ENCODE data around the gene IGSF23. TPM values are rescaled to one million over a fixed set of nuclear protein-coding genes. Genes with fewer than 3 reads are reported as not detected.

Gene IGSF23
- total RNA-seq, 1 experiment from 2014 or later: not detected

DNA sequence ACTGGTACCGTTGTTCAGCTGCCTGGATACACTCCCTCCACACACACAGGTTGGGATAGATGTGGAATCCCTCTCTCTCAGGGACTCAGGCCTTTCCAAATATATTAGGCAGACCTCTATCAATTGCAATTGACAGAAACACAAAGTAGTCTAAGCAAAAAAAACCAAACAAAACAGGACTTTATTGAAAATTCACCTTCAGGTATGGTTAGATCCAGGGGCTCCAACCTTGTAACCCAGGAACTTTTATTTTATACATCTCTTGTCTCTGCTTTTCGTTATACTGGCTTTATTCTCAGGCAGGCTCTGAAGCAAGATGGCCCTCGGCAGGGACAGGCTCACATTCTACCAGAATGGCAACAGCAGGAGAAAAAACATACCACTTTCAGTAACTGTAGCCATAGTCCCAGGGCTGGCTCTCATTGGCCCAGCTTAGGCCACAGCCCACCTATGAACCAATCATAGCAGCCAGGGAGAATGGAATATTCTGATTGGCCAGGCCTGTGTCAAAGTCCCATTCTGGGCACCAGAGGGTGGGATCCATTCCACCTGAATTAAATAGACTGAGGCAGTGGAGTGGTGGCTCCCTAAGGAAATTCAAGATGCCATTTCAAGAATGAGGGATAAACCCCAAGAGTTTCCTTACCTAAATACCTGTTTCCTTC is 44.8 kb downstream of the IGSF23 start:
- no peak overlapping the region for H3K23ac ChIP-seq (ENCODE audit: insufficient read length, low read depth, low read length)
- H3K56ac ChIP-seq (ENCODE audit: insufficient read length, low read depth, low read length): no peak overlapping the region
- no peak overlapping the region for H4K5ac ChIP-seq (ENCODE audit: insufficient read length, low read depth, low read length)
- no peaks in the 10 kb centered on the region for H4K20me1 ChIP-seq (ENCODE audit: control insufficient read depth, insufficient read depth, insufficient read length)
- no peak for DNase-seq
- H3K14ac ChIP-seq (ENCODE audit: insufficient read depth, low read length): no peak overlapping the region
- H3K79me2 ChIP-seq (ENCODE audit: insufficient read depth, low read length): no peaks in the 10 kb centered on the region
- Mint-ChIP-seq H3K4me1 (peaks cover 2 to 5% of the 10 kb centered on the region in 2 experiments; a peak in 2 of 4 replicates), H3K9me3 (peaks cover 2 to 4% of the 10 kb centered on the region in 2 experiments; a peak in 2 of 5 replicates), H3K4me3 (no peak overlapping the region), H3K27me3 (ENCODE audit: low read depth) (no peaks in the 10 kb centered on the region), H3K36me3 (ENCODE audit: insufficient read depth in 1 of 3, low read depth in 3 of 3) (peaks cover 36 to 82% (median 59%) of the 10 kb centered on the region in 3 experiments), H3K27ac (no peak overlapping the region)
- no peak overlapping the region for H2BK20ac ChIP-seq (ENCODE audit: low read depth, low read length, poor library complexity, severe bottlenecking)
- no peak overlapping the region for H2BK15ac ChIP-seq (ENCODE audit: low read depth, low read length)
- H2AFZ ChIP-seq (ENCODE audit: low read length): no peak overlapping the region
- H3K23me2 ChIP-seq (ENCODE audit: insufficient read length, low read depth, low read length, poor library complexity, severe bottlenecking): no peaks in the 10 kb centered on the region
- no peak overlapping the region for H2BK120ac ChIP-seq (ENCODE audit: low read depth, low read length, poor library complexity, severe bottlenecking)
- H2BK12ac ChIP-seq (ENCODE audit: insufficient read length, low read depth, low read length): no peak overlapping the region
- H3K9ac ChIP-seq (ENCODE audit: extremely low read depth, insufficient read length, low read length): no peak overlapping the region
- no peak overlapping the region for H2BK5ac ChIP-seq (ENCODE audit: insufficient read length, low read length)
- no peak overlapping the region for H3K4me2 ChIP-seq (ENCODE audit: insufficient read depth, insufficient read length, low read length)
- no CpG with 5 or more reads among the region's 3 CpGs for WGBS (ENCODE audit: extremely low coverage, insufficient read length, low lambda C conversion rate)
- no peak overlapping the region for H2AK5ac ChIP-seq (ENCODE audit: insufficient read length, low read length)
- no peak overlapping the region for H4K91ac ChIP-seq (ENCODE audit: insufficient read length, low read depth, low read length)
- no peak overlapping the region for H3K4ac ChIP-seq (ENCODE audit: low read depth, low read length)
- no peaks in the 10 kb centered on the region for H3K4me1 ChIP-seq (ENCODE audit: insufficient read depth, low read length)
- no peak overlapping the region for H4K8ac ChIP-seq (replicated peaks; ENCODE audit: insufficient read length, low read depth, low read length)
- no peaks in the 10 kb centered on the region for H3K27me3 ChIP-seq (ENCODE audit: insufficient read depth, low read length)
- H3K27ac ChIP-seq (ENCODE audit: insufficient read length, low read depth, low read length): no peak overlapping the region
- no peaks in the 10 kb centered on the region for H3K79me1 ChIP-seq (ENCODE audit: insufficient read depth, low read depth, low read length, poor library complexity, severe bottlenecking)
- no peak overlapping the region for H3K18ac ChIP-seq (ENCODE audit: insufficient read length, low read depth, low read length)
- H3T11ph ChIP-seq (ENCODE audit: low read length): no peak overlapping the region
- no peaks in the 10 kb centered on the region for H3K9me3 ChIP-seq (ENCODE audit: control insufficient read depth, low read depth, low read length)
- TF ChIP-seq, protein P1, sequence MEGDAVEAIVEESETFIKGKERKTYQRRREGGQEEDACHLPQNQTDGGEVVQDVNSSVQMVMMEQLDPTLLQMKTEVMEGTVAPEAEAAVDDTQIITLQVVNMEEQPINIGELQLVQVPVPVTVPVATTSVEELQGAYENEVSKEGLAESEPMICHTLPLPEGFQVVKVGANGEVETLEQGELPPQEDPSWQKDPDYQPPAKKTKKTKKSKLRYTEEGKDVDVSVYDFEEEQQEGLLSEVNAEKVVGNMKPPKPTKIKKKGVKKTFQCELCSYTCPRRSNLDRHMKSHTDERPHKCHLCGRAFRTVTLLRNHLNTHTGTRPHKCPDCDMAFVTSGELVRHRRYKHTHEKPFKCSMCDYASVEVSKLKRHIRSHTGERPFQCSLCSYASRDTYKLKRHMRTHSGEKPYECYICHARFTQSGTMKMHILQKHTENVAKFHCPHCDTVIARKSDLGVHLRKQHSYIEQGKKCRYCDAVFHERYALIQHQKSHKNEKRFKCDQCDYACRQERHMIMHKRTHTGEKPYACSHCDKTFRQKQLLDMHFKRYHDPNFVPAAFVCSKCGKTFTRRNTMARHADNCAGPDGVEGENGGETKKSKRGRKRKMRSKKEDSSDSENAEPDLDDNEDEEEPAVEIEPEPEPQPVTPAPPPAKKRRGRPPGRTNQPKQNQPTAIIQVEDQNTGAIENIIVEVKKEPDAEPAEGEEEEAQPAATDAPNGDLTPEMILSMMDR (conservative IDR thresholded peaks at IDR 0.05): no peak

Data from H9 (cell line).